Lower leg skin (tissue), 3 donors: ENCODE results near the gene OPTC.

Experiments used
- CTCF ChIP-seq, 3 donors: fragments of 450-650 bp; IDR thresholded peaks; one replicate each; pipeline ENCODE4 v1.5.1; 2016; ENCODE audit warnings: antibody characterized with exemption in 3 of 3, mild to moderate bottlenecking in 3 of 3, moderate library complexity in 2 of 3
- POLR2A ChIP-seq, 2 donors: fragments of 450-650 bp; IDR thresholded peaks; one replicate each; pipeline ENCODE4 v1.6.1; 2016 to 2017; ENCODE audit warnings: antibody characterized with exemption in 2 of 2, mild to moderate bottlenecking in 1 of 2, moderate library complexity in 1 of 2

DNA sequence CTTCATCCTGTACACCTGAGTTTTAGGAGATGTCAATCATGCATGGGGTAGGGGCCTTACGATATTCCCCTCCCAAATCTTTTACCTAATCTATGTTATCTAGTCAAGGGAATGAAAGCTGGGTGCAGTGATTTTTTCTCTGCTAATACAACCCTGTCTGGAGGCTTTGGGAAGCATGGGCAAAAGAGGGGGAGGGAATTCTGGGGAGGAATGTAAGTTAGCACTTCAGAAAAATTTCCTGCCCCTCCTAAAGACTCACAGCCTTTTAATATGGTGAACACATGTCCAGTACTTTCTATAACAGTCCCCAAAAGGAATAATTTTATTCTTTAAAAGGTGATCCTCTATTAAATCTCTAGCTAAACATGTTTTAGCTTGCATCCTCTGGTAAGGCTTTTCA is 44.0 kb upstream of the OPTC start:
- TF ChIP-seq POLR2A (IDR thresholded peaks at IDR 0.05): no peak
- TF ChIP-seq CTCF (IDR thresholded peaks at IDR 0.05): no peak
